Left lung (tissue), 10 donors: Measurements from ENCODE around the gene ASXL1. TPM values are rescaled to one million over a fixed set of nuclear protein-coding genes. Genes with fewer than 3 reads are reported as not detected.

ENCODE experiments used
- ATAC-seq: fragments of 200-7000 bp; cut with Tn5 transposase; one replicate; pipeline ENCODE4 v1.9.1; 2020; ENCODE audit warnings: moderate library complexity
- DNase-seq, 4 donors: peaks; one replicate each; pipeline ENCODE4 v3.0.0-alpha.2; 2013 to 2020
- H3K27ac ChIP-seq, 2 donors: fragments of 200-600 bp; sonication (generic) in 1 of 2; one replicate each; pipeline versions ENCODE4 v1.5.0 to v1.8.0; 2020 to 2021
- H3K27me3 ChIP-seq, 2 donors: fragments of 200-600 bp; sonication (generic) in 1 of 2; one replicate each; pipeline versions ENCODE4 v1.5.0 to v1.8.0; 2020 to 2021
- H3K36me3 ChIP-seq, 2 donors: fragments of 200-600 bp; sonication (generic) in 1 of 2; one replicate each; pipeline versions ENCODE4 v1.5.0 to v1.8.0; 2020 to 2021
- H3K4me1 ChIP-seq, 2 donors: fragments of 200-600 bp; one replicate each; pipeline ENCODE4 v1.8.0; 2021
- H3K4me3 ChIP-seq, 2 donors: fragments of 200-600 bp; sonication (generic) in 1 of 2; one replicate each; pipeline versions ENCODE4 v1.5.0 to v1.8.0; 2020 to 2021; ENCODE audit warnings: mild to moderate bottlenecking in 1 of 2
- H3K9me3 ChIP-seq, 2 donors: fragments of 200-600 bp; sonication (generic) in 1 of 2; one replicate each; pipeline versions ENCODE4 v1.5.0 to v1.8.0; 2020 to 2021
- CTCF ChIP-seq, 2 donors: fragments of 200-600 bp; sonication (generic) in 1 of 2; IDR thresholded peaks; one replicate each; pipeline versions ENCODE4 v1.5.0 to v1.8.0; 2021; ENCODE audit warnings: antibody characterized with exemption in 2 of 2
- intact Hi-C, 2 donors: fragments of 100-400 bp; cut with DNase I; formaldehyde crosslinking; loops; one replicate each; pipeline versions ENCODE4 v1.11.2 to v1.14.2; 2022
- polyA plus RNA-seq, 6 donors: library from polyadenylated mRNA; unstranded; fragments of 120-200 nt; gene quantifications; one replicate each; pipeline ENCODE4 v1.2.1, GENCODE V29; 2013; ENCODE audit not compliant: insufficient read length in 6 of 6
- total RNA-seq, 2 donors: library from RNA; stranded (reverse); fragmentation: NEBNext Ultra II Directional; extraction: Animal tissue kit (Norgen Biotek cat#: 25700); gene quantifications; one replicate each; pipeline ENCODE4 v1.2.1, GENCODE V29; 2021
- donor health status: DM: no; HTN: yes; CAD: no.
- donor health status: DM: no; HTN: no; CAD: no.

ASXL1 gene
- total and polyA plus RNA-seq, 8 donors = 51.1 to 90.0 (median 81.1) TPM

DNA sequence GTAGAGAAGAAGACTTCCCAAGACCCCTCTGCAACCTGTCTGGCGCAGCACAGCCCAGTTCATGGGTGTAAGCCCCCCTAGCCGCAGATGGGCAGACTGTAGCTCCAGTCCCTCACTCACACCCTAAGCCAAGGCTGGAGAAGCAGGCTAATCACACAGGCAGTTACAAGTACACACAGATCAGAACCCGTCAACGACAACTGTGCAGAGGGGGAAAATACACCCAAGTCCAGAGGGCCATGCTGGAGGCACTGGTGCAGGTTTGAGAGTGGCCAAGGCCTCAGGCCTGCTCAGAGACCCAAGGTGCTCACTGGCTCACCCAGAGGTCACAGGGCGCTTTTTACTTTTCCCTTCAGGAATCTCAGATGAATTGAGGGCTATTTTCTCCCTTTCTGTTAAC is 120.9 kb downstream of the ASXL1 start:
- H3K27ac ChIP-seq = no peak overlapping the region
- ATAC-seq (no peak), DNase-seq (peak in 1 of 4 donors; percentile 18)
- no peaks in the 10 kb centered on the region for H3K27me3 ChIP-seq
- no peak for TF ChIP-seq CTCF (IDR thresholded peaks at IDR 0.05)
- H3K4me3 ChIP-seq = no peak overlapping the region
- intact Hi-C loops = no loop called here
- H3K36me3 ChIP-seq = peaks cover 0 to 4% of the 10 kb centered on the region in 2 donors
- peaks cover 49 to 80% of the 10 kb centered on the region in 2 donors for H3K4me1 ChIP-seq
- H3K9me3 ChIP-seq = no peaks in the 10 kb centered on the region

GRCh38 chr20:32479697-32480171 is 121.6 kb downstream of the ASXL1 start:
- Histone ChIP-seq H3K27ac (peak overlapping the region in 1 of 2 donors; percentile 30), H3K9me3 (no peaks in the 10 kb centered on the region), H3K27me3 (no peaks in the 10 kb centered on the region), H3K4me3 (no peak overlapping the region), H3K36me3 (no peaks in the 10 kb centered on the region), H3K4me1 (peaks cover 42 to 77% of the 10 kb centered on the region in 2 donors)
- intact Hi-C loops = no loop called here
- TF ChIP-seq CTCF (IDR thresholded peaks at IDR 0.05) = no peak
- ATAC-seq (no peak), DNase-seq (peak in 1 of 4 donors; percentile 41)

DNA sequence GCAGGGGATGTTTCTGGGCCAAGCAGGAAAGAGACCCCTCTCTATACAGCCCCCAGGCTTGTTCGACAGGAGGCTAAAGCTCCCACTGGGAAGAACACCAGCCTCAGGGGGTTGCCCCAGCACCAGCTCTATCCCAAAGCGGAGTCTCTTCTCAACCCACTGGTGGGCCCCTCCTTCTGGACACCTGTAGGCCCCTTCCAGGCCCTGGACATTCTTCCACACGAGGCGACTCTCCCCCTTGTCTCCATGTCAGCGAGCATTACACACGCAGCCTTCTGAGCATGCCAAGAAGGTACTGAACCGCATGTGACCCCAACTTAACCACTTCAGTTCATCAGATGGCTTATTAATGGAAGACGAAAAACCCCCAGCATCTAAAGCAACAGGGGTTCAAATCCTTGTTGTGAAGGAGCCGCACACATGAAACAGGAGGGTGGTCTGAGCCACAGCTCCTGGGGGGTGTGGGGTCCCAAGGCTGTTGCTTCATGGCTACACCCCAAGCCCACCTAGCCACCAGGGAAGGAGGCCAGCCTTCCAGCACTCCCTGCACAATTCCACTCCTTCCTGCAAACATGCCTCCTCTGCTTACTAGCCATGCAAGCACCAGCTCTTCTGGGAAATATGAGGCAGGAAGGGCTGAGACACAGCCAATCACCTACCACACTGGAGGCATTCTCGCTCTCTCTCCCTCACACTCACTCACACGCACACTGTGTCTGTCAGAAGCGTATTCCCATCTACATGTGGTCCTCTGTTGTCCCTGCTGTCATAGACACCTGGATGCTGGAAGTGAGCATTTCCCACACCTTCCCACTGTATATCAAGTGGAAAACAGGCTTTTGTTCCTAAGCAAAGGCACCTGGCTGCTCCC is 122.5 kb downstream of the ASXL1 start:
- peak in 1 of 4 donors; percentile 42 for DNase-seq
- Histone ChIP-seq H3K4me3 (peak overlapping the region in 1 of 2 donors; percentile 74), H3K9me3 (no peaks in the 10 kb centered on the region), H3K4me1 (peaks cover 37 to 75% of the 10 kb centered on the region in 2 donors), H3K27me3 (no peaks in the 10 kb centered on the region), H3K36me3 (no peaks in the 10 kb centered on the region), H3K27ac (peak overlapping the region in 1 of 2 donors; percentile 83)
- intact Hi-C loops = no loop called here
- ATAC-seq = no peak
- no peak for TF ChIP-seq CTCF (IDR thresholded peaks at IDR 0.05)

DNA sequence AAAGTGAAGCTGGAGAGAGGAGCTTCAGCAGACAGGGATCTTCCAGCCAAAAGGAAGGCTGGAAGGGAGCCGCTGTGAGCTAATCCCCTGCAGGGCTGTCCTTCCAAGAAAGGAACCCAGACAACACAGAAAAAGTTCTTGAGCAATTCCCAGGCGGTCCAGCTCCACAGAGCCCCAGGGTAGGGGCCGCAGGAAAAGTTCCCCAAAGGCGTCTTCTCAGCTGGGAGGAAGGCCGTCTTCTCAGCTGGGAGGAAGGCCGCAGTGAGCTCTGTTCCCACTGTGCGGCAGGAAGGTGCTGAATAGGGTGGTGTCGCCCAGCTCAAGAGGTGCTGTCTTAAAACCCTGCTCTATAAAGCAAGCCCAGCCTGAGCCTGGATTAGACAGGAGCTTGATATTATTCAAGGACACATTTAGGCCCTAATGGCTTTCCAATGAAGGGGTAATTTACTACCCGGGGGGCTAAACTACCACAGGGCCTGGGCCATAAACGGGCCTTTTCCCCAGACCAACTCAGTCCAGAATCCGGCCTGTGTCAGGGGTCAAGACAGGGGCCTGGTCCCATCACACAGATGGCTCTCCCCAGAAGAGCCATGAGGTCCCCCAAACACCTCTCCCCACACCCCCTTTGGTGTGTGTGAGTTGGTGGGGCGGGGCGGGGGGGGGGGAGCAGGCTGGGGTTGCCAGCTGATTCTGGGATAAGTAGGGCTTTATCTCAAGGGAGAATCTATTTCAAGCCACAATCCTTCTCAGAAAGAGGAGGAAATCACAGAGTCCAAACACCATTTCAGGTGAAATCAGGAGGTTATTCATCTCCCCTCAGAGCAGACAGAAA is 123.4 kb downstream of the ASXL1 start:
- peak overlapping the region; percentile 69 to 83 for H3K27ac ChIP-seq
- peaks cover 30 to 66% of the 10 kb centered on the region in 2 donors for H3K4me1 ChIP-seq
- ATAC-seq (peak; percentile 4), DNase-seq (peak in 2 of 4 donors; percentile 48 to 54)
- no peaks in the 10 kb centered on the region for H3K36me3 ChIP-seq
- H3K27me3 ChIP-seq = no peaks in the 10 kb centered on the region
- H3K9me3 ChIP-seq = no peaks in the 10 kb centered on the region
- intact Hi-C loops = no loop called here
- H3K4me3 ChIP-seq = peak overlapping the region; percentile 66 to 74
- TF ChIP-seq CTCF (IDR thresholded peaks at IDR 0.05) = no peak

- ATAC-seq = no peak
Measured at GRCh38 chr20:32482143-32482441, 124.0 kb downstream of the ASXL1 start.

More at GRCh38 chr20:32482143-32482441, 124.0 kb downstream of the ASXL1 start:
- no peak for DNase-seq
- peak overlapping the region; percentile 66 to 74 for H3K4me3 ChIP-seq
- H3K9me3 ChIP-seq = no peaks in the 10 kb centered on the region
- no peaks in the 10 kb centered on the region for H3K27me3 ChIP-seq
- no peak for TF ChIP-seq CTCF (IDR thresholded peaks at IDR 0.05)
- no peaks in the 10 kb centered on the region for H3K36me3 ChIP-seq
- peak overlapping the region; percentile 69 to 83 for H3K27ac ChIP-seq
- H3K4me1 ChIP-seq = peaks cover 24 to 61% of the 10 kb centered on the region in 2 donors
- intact Hi-C loops = no loop called here
